Caco-2 (cell line): ENCODE data around the gene ZBTB38. TPM values are rescaled to one million over a fixed set of nuclear protein-coding genes. Genes with fewer than 3 reads are reported as not detected.

Source experiments
- BruUV-seq: library from RNA; stranded (reverse); fragments of 400-500 nt; replicated peaks from 2 replicates; lab custom pipeline; 2021; lab: Mats Ljungman, UMichigan
- CTCF ChIA-PET: fragments of 300-600 bp; sonication (Branson Sonifier 250); formaldehyde crosslinking; loops from one replicate; lab custom pipeline; 2022; ENCODE audit warnings: antibody characterized with exemption; lab: Charles Lee
- POLR2A ChIA-PET: fragments of 300-600 bp; sonication (Branson Sonifier 250); formaldehyde crosslinking; loops from one replicate; lab custom pipeline; 2022; ENCODE audit warnings: antibody characterized with exemption; lab: Charles Lee
- DNase-seq, 2 experiments: peaks; one replicate each; pipeline versions ENCODE4 v3.0.0 to v3.0.0-alpha.2; 2020 to 2022
- H3K27me3 ChIP-seq: replicated peaks from 2 replicates; pipeline ENCODE4 v1.6.0; 2011; ENCODE audit warnings: low read length; ENCODE audit not compliant: control insufficient read depth, insufficient read depth
- H3K36me3 ChIP-seq: 2 replicates; pipeline ENCODE4 v1.5.1; 2011; ENCODE audit warnings: low read length; ENCODE audit not compliant: control insufficient read depth, insufficient read depth
- H3K4me1 ChIP-seq: fragments of 250-450 bp; sonication (Bioruptor Pico); 2 replicates; pipeline ENCODE4 v1.5.1; 2020; ENCODE audit warnings: mild to moderate bottlenecking
- H3K4me3 ChIP-seq: 2 replicates; pipeline ENCODE4 v1.5.1; 2011; ENCODE audit warnings: low read depth, mild to moderate bottlenecking, control low read depth, low read length
- H3K9me3 ChIP-seq: fragments of 250-450 bp; sonication (Bioruptor Pico); 2 replicates; pipeline ENCODE4 v1.5.1; 2020; ENCODE audit warnings: mild to moderate bottlenecking, moderate library complexity
- H3K27ac Mint-ChIP-seq: one replicate; pipeline ENCODE4 v1.8.0; 2022; ENCODE audit warnings: mixed read lengths; ENCODE audit not compliant: unreplicated experiment
- H3K27me3 Mint-ChIP-seq: one replicate; pipeline ENCODE4 v1.8.0; 2022; ENCODE audit warnings: mixed read lengths; ENCODE audit not compliant: insufficient read depth, unreplicated experiment
- H3K36me3 Mint-ChIP-seq: one replicate; pipeline ENCODE4 v1.8.0; 2022; ENCODE audit warnings: mild to moderate bottlenecking, mixed read lengths; ENCODE audit not compliant: insufficient read depth, unreplicated experiment
- H3K4me1 Mint-ChIP-seq: one replicate; pipeline ENCODE4 v1.8.0; 2022; ENCODE audit warnings: low read depth, mixed read lengths; ENCODE audit not compliant: unreplicated experiment
- H3K4me3 Mint-ChIP-seq: one replicate; pipeline ENCODE4 v1.8.0; 2022; ENCODE audit warnings: mild to moderate bottlenecking, moderate library complexity, mixed read lengths; ENCODE audit not compliant: unreplicated experiment
- H3K9me3 Mint-ChIP-seq: one replicate; pipeline ENCODE4 v1.8.0; 2022; ENCODE audit warnings: mixed read lengths; ENCODE audit not compliant: unreplicated experiment
- intact Hi-C: fragments of 100-400 bp; cut with micrococcal nuclease; formaldehyde crosslinking; loops from one replicate; pipeline ENCODE4 v1.10.0; 2022; ENCODE audit not compliant: unreplicated experiment
- total RNA-seq: library from RNA; stranded (reverse); gene quantifications from 2 replicates; pipeline ENCODE4 v1.2.3, GENCODE V29; 2022
- TF ChIP-seq, protein P1 (sequence below), 2 experiments: fragments of 200-600 bp in 1 of 2; IDR thresholded peaks; 1 replicate in 1 of 2; 2 replicates in 1 of 2; pipeline versions ENCODE4 v1.5.1 to v1.8.0; 2011 to 2022; ENCODE audit warnings: antibody characterized with exemption in 1 of 2, control low read depth in 1 of 2, inconsistent platforms in 1 of 2, low read depth in 1 of 2, low read length in 1 of 2, mild to moderate bottlenecking in 1 of 2, moderate library complexity in 1 of 2; ENCODE audit not compliant: insufficient read depth in 1 of 2, severe bottlenecking in 1 of 2, unreplicated experiment in 1 of 2

Gene ZBTB38
- total RNA-seq, 1 experiment from 2014 or later: 74.1 TPM

DNA sequence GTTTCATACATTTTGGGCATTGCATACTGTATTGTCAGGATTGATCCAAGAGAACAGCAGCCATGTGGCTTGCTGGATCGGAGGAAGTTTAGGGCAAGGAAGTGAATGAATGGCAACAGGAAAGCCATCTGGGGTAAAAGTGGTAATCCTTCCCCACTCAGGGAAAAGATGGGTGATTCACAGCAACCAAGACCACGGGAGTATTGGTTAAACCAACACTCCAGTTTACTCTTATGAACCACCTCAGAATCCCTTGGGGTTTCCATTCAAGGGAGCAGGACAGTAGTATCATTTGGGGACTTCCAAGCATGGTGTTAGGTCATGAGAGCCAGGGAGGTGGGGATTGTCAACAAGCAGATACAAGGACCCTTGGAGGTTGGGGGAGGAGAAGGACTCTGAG, 25.2 kb upstream of the ZBTB38 start:
- no peak overlapping the region for H3K4me3 ChIP-seq
- H3K4me1 Mint-ChIP-seq: peaks cover 8% of the 10 kb centered on the region
- H3K36me3 Mint-ChIP-seq: no peaks in the 10 kb centered on the region
- H3K27me3 ChIP-seq: no peaks in the 10 kb centered on the region
- H3K36me3 ChIP-seq: no peaks in the 10 kb centered on the region
- TF ChIP-seq, protein P1, sequence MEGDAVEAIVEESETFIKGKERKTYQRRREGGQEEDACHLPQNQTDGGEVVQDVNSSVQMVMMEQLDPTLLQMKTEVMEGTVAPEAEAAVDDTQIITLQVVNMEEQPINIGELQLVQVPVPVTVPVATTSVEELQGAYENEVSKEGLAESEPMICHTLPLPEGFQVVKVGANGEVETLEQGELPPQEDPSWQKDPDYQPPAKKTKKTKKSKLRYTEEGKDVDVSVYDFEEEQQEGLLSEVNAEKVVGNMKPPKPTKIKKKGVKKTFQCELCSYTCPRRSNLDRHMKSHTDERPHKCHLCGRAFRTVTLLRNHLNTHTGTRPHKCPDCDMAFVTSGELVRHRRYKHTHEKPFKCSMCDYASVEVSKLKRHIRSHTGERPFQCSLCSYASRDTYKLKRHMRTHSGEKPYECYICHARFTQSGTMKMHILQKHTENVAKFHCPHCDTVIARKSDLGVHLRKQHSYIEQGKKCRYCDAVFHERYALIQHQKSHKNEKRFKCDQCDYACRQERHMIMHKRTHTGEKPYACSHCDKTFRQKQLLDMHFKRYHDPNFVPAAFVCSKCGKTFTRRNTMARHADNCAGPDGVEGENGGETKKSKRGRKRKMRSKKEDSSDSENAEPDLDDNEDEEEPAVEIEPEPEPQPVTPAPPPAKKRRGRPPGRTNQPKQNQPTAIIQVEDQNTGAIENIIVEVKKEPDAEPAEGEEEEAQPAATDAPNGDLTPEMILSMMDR (IDR thresholded peaks at IDR 0.05; ENCODE audit: insufficient read depth in 1 of 2, low read depth in 1 of 2, low read length in 1 of 2, severe bottlenecking in 1 of 2, unreplicated experiment in 1 of 2): no peak
- DNase-seq: no peak
- no peak overlapping the region for H3K27ac Mint-ChIP-seq
- intact Hi-C loops: no loop called here
- H3K9me3 Mint-ChIP-seq: peaks cover 20% of the 10 kb centered on the region
- no peak overlapping the region for H3K4me3 Mint-ChIP-seq
- ChIA-PET CTCF (interaction anchor here (0.5 to 0.7 kb wide), 2 partner anchors 28 to 109 kb away, joined by 3 to 6 read pairs; no protein-coding TSS in a partner anchor), POLR2A (no interaction called here)
- BruUV-seq: no TSS peak
- no peaks in the 10 kb centered on the region for H3K9me3 ChIP-seq
- H3K27me3 Mint-ChIP-seq: no peaks in the 10 kb centered on the region
- peaks cover 6% of the 10 kb centered on the region; the same call in 1 of the 2 replicates for H3K4me1 ChIP-seq

DNA sequence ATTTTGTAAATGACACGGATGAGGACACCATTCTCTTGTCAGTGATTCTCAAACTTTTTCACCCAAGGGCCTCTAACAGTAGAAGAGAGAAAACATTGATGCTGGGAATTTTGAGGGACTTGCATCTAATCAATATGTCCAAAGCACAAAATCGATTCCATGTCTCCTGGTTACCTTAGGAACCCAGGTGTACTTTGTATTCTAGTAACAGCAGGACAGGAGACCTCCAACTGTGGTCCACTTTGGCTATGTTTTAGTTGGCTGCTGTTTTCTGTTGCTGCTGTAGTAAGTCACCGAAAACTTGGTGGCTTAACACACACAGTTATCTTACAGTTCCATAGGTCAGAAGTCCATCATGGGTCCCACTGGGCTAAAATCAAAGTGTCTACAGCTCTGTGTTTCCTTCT, 24.4 kb upstream of the ZBTB38 start:
- intact Hi-C loops: no loop called here
- Mint-ChIP-seq H3K36me3 (no peaks in the 10 kb centered on the region), H3K27me3 (no peaks in the 10 kb centered on the region), H3K27ac (no peak overlapping the region), H3K9me3 (peaks cover 20% of the 10 kb centered on the region), H3K4me1 (peaks cover 8% of the 10 kb centered on the region), H3K4me3 (no peak overlapping the region)
- no peak for DNase-seq
- Histone ChIP-seq H3K4me1 (peaks cover 6% of the 10 kb centered on the region; the same call in 1 of the 2 replicates), H3K9me3 (no peaks in the 10 kb centered on the region), H3K36me3 (no peaks in the 10 kb centered on the region), H3K4me3 (no peak overlapping the region), H3K27me3 (no peaks in the 10 kb centered on the region)
- BruUV-seq: no TSS peak
- POLR2A ChIA-PET: no interaction called here
- CTCF ChIA-PET: no interaction called here
- TF ChIP-seq, protein P1 (IDR thresholded peaks at IDR 0.05; ENCODE audit: insufficient read depth in 1 of 2, low read depth in 1 of 2, low read length in 1 of 2, severe bottlenecking in 1 of 2, unreplicated experiment in 1 of 2): no peak

DNA sequence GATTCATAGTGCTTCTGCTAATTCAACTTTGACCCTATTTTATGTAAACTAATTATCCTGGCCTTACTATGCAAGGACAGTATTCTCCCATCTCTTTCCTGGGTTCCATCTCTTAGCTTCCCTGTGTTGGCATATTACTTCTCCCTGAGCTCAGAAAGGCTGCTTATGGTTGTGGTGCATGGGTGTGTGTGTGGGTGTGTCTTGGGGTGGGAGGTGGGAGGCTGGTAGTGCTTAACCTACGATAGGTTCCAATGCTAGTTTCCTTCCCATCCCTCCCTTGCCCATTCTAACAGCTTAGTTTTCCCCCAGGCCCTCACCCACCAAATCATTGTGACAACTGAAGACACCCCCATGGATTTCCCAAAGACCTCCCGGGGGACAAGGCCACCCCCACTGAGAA, 22.8 kb upstream of the ZBTB38 start:
- Histone ChIP-seq H3K4me3 (no peak overlapping the region), H3K36me3 (no peaks in the 10 kb centered on the region), H3K9me3 (no peaks in the 10 kb centered on the region), H3K27me3 (no peaks in the 10 kb centered on the region), H3K4me1 (peaks cover 6% of the 10 kb centered on the region; the same call in 1 of the 2 replicates)
- TF ChIP-seq, protein P1 (IDR thresholded peaks at IDR 0.05; ENCODE audit: insufficient read depth in 1 of 2, low read depth in 1 of 2, low read length in 1 of 2, severe bottlenecking in 1 of 2, unreplicated experiment in 1 of 2): no peak
- no peak for DNase-seq
- no peak overlapping the region for H3K4me3 Mint-ChIP-seq
- intact Hi-C loops: no loop called here
- peaks cover 20% of the 10 kb centered on the region for H3K9me3 Mint-ChIP-seq
- ChIA-PET POLR2A (no interaction called here), CTCF (interaction anchor here (1.0 kb wide), 1 partner anchor 15 kb away, joined by 3 read pairs; no protein-coding TSS in a partner anchor)
- no peak overlapping the region for H3K27ac Mint-ChIP-seq
- H3K36me3 Mint-ChIP-seq: no peaks in the 10 kb centered on the region
- no peaks in the 10 kb centered on the region for H3K27me3 Mint-ChIP-seq
- H3K4me1 Mint-ChIP-seq: peaks cover 8% of the 10 kb centered on the region
- no TSS peak for BruUV-seq
